T1000 (cell line): ENCODE measurements around the gene TMEM131.
"Not testable (repeated sequence)": the region's sequence is repeated elsewhere in the genome, so short reads cannot be mapped to it uniquely, and the experiment has no call there.

ENCODE experiments used
- DNase-seq: peaks from one replicate; lab custom pipeline; 2025; ENCODE audit warnings: mixed read lengths; lab: John Stamatoyannopoulos, UW

Gene TMEM131

GRCh38 chr2:97863829-97864228 is 131.9 kb downstream of the TMEM131 start:
- DNase-seq: no peak

- DNase-seq: no peak
Observed at GRCh38 chr2:97861177-97861576, 134.6 kb downstream of the TMEM131 start.

- DNase-seq: no peak
Observed at GRCh38 chr2:97858442-97858841, 137.3 kb downstream of the TMEM131 start.

- no peak for DNase-seq
Observed at GRCh38 chr2:97857553-97857952, 138.2 kb downstream of the TMEM131 start.

- not testable (repeated sequence) for DNase-seq
Observed at GRCh38 chr2:97853057-97853456, 142.7 kb downstream of the TMEM131 start.

GRCh38 chr2:97851172-97851571 is 144.6 kb downstream of the TMEM131 start:
- no peak for DNase-seq

- no peak for DNase-seq
Observed at GRCh38 chr2:97849881-97850528, 145.7 kb downstream of the TMEM131 start.

- no peak for DNase-seq
Observed at GRCh38 chr2:97848306-97848705, 147.4 kb downstream of the TMEM131 start.

- DNase-seq: not testable (repeated sequence)
Observed at GRCh38 chr2:97846716-97847115, 149.0 kb downstream of the TMEM131 start.

- DNase-seq: no peak
Observed at GRCh38 chr2:97845818-97846217, 149.9 kb downstream of the TMEM131 start.

- DNase-seq: no peak
Observed at GRCh38 chr2:97845133-97845532, 150.6 kb downstream of the TMEM131 start.

GRCh38 chr2:97844311-97844859 is 151.4 kb downstream of the TMEM131 start:
- DNase-seq: no peak

- DNase-seq: no peak
Observed at GRCh38 chr2:97840198-97840597, 155.6 kb downstream of the TMEM131 start.

GRCh38 chr2:97834610-97835009 is 161.1 kb downstream of the TMEM131 start:
- no peak for DNase-seq

GRCh38 chr2:97831121-97831520 is 164.6 kb downstream of the TMEM131 start:
- DNase-seq: no peak

GRCh38 chr2:97829255-97829654 is 166.5 kb downstream of the TMEM131 start:
- not testable (repeated sequence) for DNase-seq

GRCh38 chr2:97827013-97827412 is 168.7 kb downstream of the TMEM131 start:
- DNase-seq: not testable (repeated sequence)

GRCh38 chr2:97826266-97826847 is 169.4 kb downstream of the TMEM131 start:
- not testable (repeated sequence) for DNase-seq

- not testable (repeated sequence) for DNase-seq
Observed at GRCh38 chr2:97824011-97824410, 171.7 kb downstream of the TMEM131 start.

GRCh38 chr2:97821862-97822261 is 173.9 kb downstream of the TMEM131 start:
- DNase-seq: not testable (repeated sequence)

- DNase-seq: no peak
Observed at GRCh38 chr2:97819754-97820153, 176.0 kb downstream of the TMEM131 start.

- no peak for DNase-seq
Observed at GRCh38 chr2:97816411-97816810, 179.3 kb downstream of the TMEM131 start.

- DNase-seq: no peak
Observed at GRCh38 chr2:97812931-97813330, 182.8 kb downstream of the TMEM131 start.

GRCh38 chr2:97808816-97809215 is 186.9 kb downstream of the TMEM131 start:
- DNase-seq: no peak
